GM12892 (cell line): ENCODE results near the gene PRICKLE2.

Source experiments
- POLR2A ChIP-seq: IDR thresholded peaks from 2 replicates; pipeline ENCODE4 v1.6.1; 2011; ENCODE audit warnings: low read depth, low read length, control low read depth
- POLR2AphosphoS5 ChIP-seq: IDR thresholded peaks from 2 replicates; pipeline ENCODE4 v1.6.1; 2011; ENCODE audit warnings: low read depth, low read length, control low read depth
- TAF1 ChIP-seq: IDR thresholded peaks from 2 replicates; pipeline ENCODE4 v1.6.1; 2011; ENCODE audit warnings: low read depth, mild to moderate bottlenecking, control low read depth, low read length, borderline replicate concordance

DNA sequence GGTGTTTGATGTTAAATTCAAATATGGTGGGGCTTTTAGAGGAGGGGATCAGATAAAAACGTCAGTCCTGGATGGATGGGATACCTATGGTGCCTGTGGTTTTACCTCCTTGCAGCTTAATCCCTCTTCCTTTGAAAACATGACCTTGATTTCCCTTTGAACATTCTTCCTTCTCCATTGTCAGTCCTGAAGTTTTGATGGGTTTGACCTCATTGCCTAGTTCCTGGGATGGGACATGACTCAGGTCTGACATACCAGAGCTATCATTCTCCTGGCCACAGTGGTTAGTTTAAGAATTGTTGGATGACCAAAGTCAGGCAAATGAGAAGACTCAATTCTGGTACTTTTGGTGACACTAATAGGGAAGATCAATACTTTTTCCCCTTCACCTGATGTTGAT, 87.2 kb downstream of the PRICKLE2 start:
- TF ChIP-seq POLR2AphosphoS5: no peak
- no peak for TF ChIP-seq POLR2A
- TF ChIP-seq TAF1: no peak
